ENCODE data around the gene OR11A1. TPM values are rescaled to one million over a fixed set of nuclear protein-coding genes. Genes with fewer than 3 reads are reported as not detected.

The OR11A1 gene
- total and polyA plus RNA-seq, 12 donors, result not detected

- TF ChIP-seq CTCF (IDR thresholded peaks at IDR 0.05), result no peak
- Histone ChIP-seq H3K9me3 (no peaks in the 10 kb centered on the region), H3K27ac (no peak overlapping the region), H3K4me1 (no peaks in the 10 kb centered on the region), H3K36me3 (no peaks in the 10 kb centered on the region), H3K4me3 (no peak overlapping the region), H3K27me3 (peaks cover 0 to 9% (median 0%) of the 10 kb centered on the region in 7 donors)
- ATAC-seq (no peak), DNase-seq (no peak)
- intact Hi-C loops (cut with DNase I), result no loop called here
- 73 to 78% methylated on average over 2 of the region's 2 CpGs for WGBS, 2 donors
These were observed 8.9 kb upstream of the OR11A1 start for GRCh38 chr6:29465801-29466200.

GRCh38 chr6:29465279-29465678 is 8.4 kb upstream of the OR11A1 start:
- ATAC-seq, result no peak
- Histone ChIP-seq H3K36me3 (no peaks in the 10 kb centered on the region), H3K4me3 (no peak overlapping the region), H3K4me1 (no peaks in the 10 kb centered on the region), H3K27ac (no peak overlapping the region), H3K9me3 (no peaks in the 10 kb centered on the region), H3K27me3 (peaks cover 0 to 9% (median 0%) of the 10 kb centered on the region in 7 donors)
- no peak for TF ChIP-seq CTCF (IDR thresholded peaks at IDR 0.05)
- intact Hi-C loops (cut with DNase I), result no loop called here
- 70 to 73% methylated on average over 2 of the region's 2 CpGs for WGBS, 2 donors
- no peak for DNase-seq

- peaks cover 0 to 12% (median 4%) of the 10 kb centered on the region in 7 donors for H3K27me3 ChIP-seq
- intact Hi-C loops (cut with DNase I), result no loop called here
- H3K27ac ChIP-seq, result no peak overlapping the region
- no peak for DNase-seq
- no peak for ATAC-seq
- no peak overlapping the region for H3K4me3 ChIP-seq
- H3K4me1 ChIP-seq, result no peaks in the 10 kb centered on the region
- no peaks in the 10 kb centered on the region for H3K9me3 ChIP-seq
- no peaks in the 10 kb centered on the region for H3K36me3 ChIP-seq
- 76 to 77% methylated on average over 6 of the region's 6 CpGs for WGBS, 2 donors
- TF ChIP-seq CTCF (IDR thresholded peaks at IDR 0.05), result no peak
These were observed 5.2 kb upstream of the OR11A1 start for GRCh38 chr6:29462022-29462421.

- intact Hi-C loops (cut with DNase I), result no loop called here
- WGBS, 2 donors, result 75 to 85% methylated on average over 5 of the region's 5 CpGs
- H3K36me3 ChIP-seq, result no peaks in the 10 kb centered on the region
- H3K4me3 ChIP-seq, result no peak overlapping the region
- no peaks in the 10 kb centered on the region for H3K4me1 ChIP-seq
- H3K27me3 ChIP-seq, result peaks cover 0 to 12% (median 4%) of the 10 kb centered on the region in 7 donors
- H3K9me3 ChIP-seq, result no peaks in the 10 kb centered on the region
- DNase-seq (no peak), ATAC-seq (no peak)
- TF ChIP-seq CTCF (IDR thresholded peaks at IDR 0.05), result no peak
- H3K27ac ChIP-seq, result no peak overlapping the region
These were observed 4.3 kb upstream of the OR11A1 start for GRCh38 chr6:29461021-29461814.
